ENCODE results near the gene ADAMTS17. TPM values are rescaled to one million over a fixed set of nuclear protein-coding genes. Genes with fewer than 3 reads are reported as not detected.

ADAMTS17 gene
- total and polyA plus RNA-seq, 2 experiments from 2014 or later, result 3.7 to 4.4 TPM

GRCh38 chr15:100154338-100154737 lies 187.4 kb downstream of the ADAMTS17 start:
- H3K27ac ChIP-seq, result no peak overlapping the region
- 92% methylated on average over 8 of the region's 8 CpGs for WGBS (ENCODE audit: low lambda C conversion rate, missing lambda C conversion rate)
- TF ChIP-seq EZH2phosphoT487 (IDR thresholded peaks at IDR 0.05; ENCODE audit: low read depth, severe bottlenecking, unreplicated experiment) (no peak), CTCF (IDR thresholded peaks at IDR 0.05; ENCODE audit: poor library complexity) (no peak), EZH2 (IDR thresholded peaks at IDR 0.05; ENCODE audit: borderline replicate concordance) (no peak)
- no peak overlapping the region for H3K4me3 ChIP-seq
- DNase-seq (ENCODE audit: low spot score), result no peak
- no peaks in the 10 kb centered on the region for H3K9me3 ChIP-seq (ENCODE audit: low read depth)
- no peaks in the 10 kb centered on the region for H3K79me2 ChIP-seq
- no peaks in the 10 kb centered on the region for H4K20me1 ChIP-seq (ENCODE audit: insufficient read depth, poor library complexity, severe bottlenecking)
- no peaks in the 10 kb centered on the region for H3K27me3 ChIP-seq
- H2AFZ ChIP-seq, result no peak overlapping the region
- no peak overlapping the region for H3K4me2 ChIP-seq
- H3K36me3 ChIP-seq (replicated peaks; ENCODE audit: insufficient read depth, low read depth), result no peaks in the 10 kb centered on the region
- H3K9me2 ChIP-seq (replicated peaks; ENCODE audit: insufficient read depth), result no peaks in the 10 kb centered on the region
- H3K4me1 ChIP-seq (ENCODE audit: insufficient read depth), result no peaks in the 10 kb centered on the region

GRCh38 chr15:100152463-100152862 lies 189.3 kb downstream of the ADAMTS17 start:
- Histone ChIP-seq H3K9me3 (ENCODE audit: low read depth) (no peaks in the 10 kb centered on the region), H3K79me2 (no peaks in the 10 kb centered on the region), H3K4me1 (ENCODE audit: insufficient read depth) (no peaks in the 10 kb centered on the region), H3K4me3 (no peak overlapping the region), H3K27ac (no peak overlapping the region), H4K20me1 (ENCODE audit: insufficient read depth, poor library complexity, severe bottlenecking) (no peaks in the 10 kb centered on the region), H2AFZ (no peak overlapping the region), H3K4me2 (no peak overlapping the region), H3K27me3 (no peaks in the 10 kb centered on the region), H3K36me3 (replicated peaks; ENCODE audit: insufficient read depth, low read depth) (no peaks in the 10 kb centered on the region), H3K9me2 (replicated peaks; ENCODE audit: insufficient read depth) (no peaks in the 10 kb centered on the region)
- DNase-seq (ENCODE audit: low spot score), result no peak
- no peak for TF ChIP-seq EZH2phosphoT487 (IDR thresholded peaks at IDR 0.05; ENCODE audit: low read depth, severe bottlenecking, unreplicated experiment)
- WGBS (ENCODE audit: low lambda C conversion rate, missing lambda C conversion rate), result 93% methylated on average over 8 of the region's 8 CpGs

GRCh38 chr15:100150906-100151305 lies 190.9 kb downstream of the ADAMTS17 start:
- WGBS (ENCODE audit: low lambda C conversion rate, missing lambda C conversion rate), result 93% methylated on average over 8 of the region's 8 CpGs

GRCh38 chr15:100147828-100148227 lies 193.9 kb downstream of the ADAMTS17 start:
- Histone ChIP-seq H3K4me2 (no peak overlapping the region), H3K4me3 (no peak overlapping the region), H3K27me3 (no peaks in the 10 kb centered on the region), H4K20me1 (ENCODE audit: insufficient read depth, poor library complexity, severe bottlenecking) (no peaks in the 10 kb centered on the region), H3K4me1 (ENCODE audit: insufficient read depth) (no peaks in the 10 kb centered on the region), H2AFZ (no peak overlapping the region), H3K36me3 (replicated peaks; ENCODE audit: insufficient read depth, low read depth) (no peaks in the 10 kb centered on the region), H3K9me3 (ENCODE audit: low read depth) (no peaks in the 10 kb centered on the region), H3K9me2 (replicated peaks; ENCODE audit: insufficient read depth) (no peaks in the 10 kb centered on the region), H3K79me2 (no peaks in the 10 kb centered on the region), H3K27ac (no peak overlapping the region)
- TF ChIP-seq EZH2phosphoT487 (IDR thresholded peaks at IDR 0.05; ENCODE audit: low read depth, severe bottlenecking, unreplicated experiment) (no peak), EZH2 (IDR thresholded peaks at IDR 0.05; ENCODE audit: borderline replicate concordance) (no peak), CTCF (IDR thresholded peaks at IDR 0.05; ENCODE audit: poor library complexity) (no peak)
- 89% methylated on average over 3 of the region's 3 CpGs for WGBS (ENCODE audit: low lambda C conversion rate, missing lambda C conversion rate)
- no peak for DNase-seq (ENCODE audit: low spot score)

More at GRCh38 chr15:100150906-100151305, 190.9 kb downstream of the ADAMTS17 start:
- Histone ChIP-seq H3K27me3 (no peaks in the 10 kb centered on the region), H2AFZ (no peak overlapping the region), H3K36me3 (replicated peaks; ENCODE audit: insufficient read depth, low read depth) (no peaks in the 10 kb centered on the region), H3K4me2 (no peak overlapping the region), H3K27ac (no peak overlapping the region), H3K4me1 (ENCODE audit: insufficient read depth) (no peaks in the 10 kb centered on the region), H4K20me1 (ENCODE audit: insufficient read depth, poor library complexity, severe bottlenecking) (no peaks in the 10 kb centered on the region), H3K4me3 (no peak overlapping the region), H3K79me2 (no peaks in the 10 kb centered on the region), H3K9me2 (replicated peaks; ENCODE audit: insufficient read depth) (no peaks in the 10 kb centered on the region), H3K9me3 (ENCODE audit: low read depth) (no peaks in the 10 kb centered on the region)
- DNase-seq (ENCODE audit: low spot score), result no peak
- TF ChIP-seq CTCF (IDR thresholded peaks at IDR 0.05; ENCODE audit: poor library complexity) (no peak), EZH2phosphoT487 (IDR thresholded peaks at IDR 0.05; ENCODE audit: low read depth, severe bottlenecking, unreplicated experiment) (no peak), EZH2 (IDR thresholded peaks at IDR 0.05; ENCODE audit: borderline replicate concordance) (no peak)

Data from hepatocyte (in vitro differentiated cells).